ENCODE results near the gene PLBD2. TPM values are rescaled to one million over a fixed set of nuclear protein-coding genes. Genes with fewer than 3 reads are reported as not detected.

PLBD2 gene
- total RNA-seq, 1 donor from 2014 or later = 37.8 TPM

DNA sequence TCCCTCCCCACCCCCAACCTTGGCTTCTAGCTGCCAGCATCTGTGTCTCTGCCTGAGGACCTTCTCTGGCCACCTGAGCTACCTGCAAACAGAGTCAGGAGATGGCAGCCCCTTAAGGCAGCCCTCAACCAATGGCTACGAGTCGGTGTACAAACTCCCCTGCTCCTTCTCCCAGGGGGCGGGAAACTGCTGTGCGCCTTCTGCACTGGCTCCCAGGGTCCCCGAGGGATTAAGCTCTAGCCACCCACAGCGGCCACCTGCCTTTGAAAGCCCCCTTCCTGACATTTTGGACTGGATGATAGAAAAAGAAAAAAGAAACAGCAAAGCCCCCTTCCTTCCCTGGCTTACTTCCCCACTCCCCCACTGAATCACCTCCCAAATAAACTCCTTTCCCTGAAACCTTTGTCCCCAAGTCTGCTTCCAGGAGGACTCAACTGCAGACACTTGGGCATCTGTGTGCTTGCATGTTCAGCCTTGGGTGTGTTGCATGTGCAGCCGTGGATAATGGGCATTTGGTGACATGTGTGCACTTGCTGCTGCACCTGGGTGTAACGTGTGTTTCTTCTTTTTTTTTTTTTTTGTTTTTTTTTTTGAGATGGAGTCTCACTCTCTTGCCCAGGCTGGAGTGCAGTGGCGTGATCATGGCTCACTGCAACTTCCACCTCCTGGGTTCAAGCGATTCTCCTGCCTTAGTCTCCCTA, 39.3 kb downstream of the PLBD2 start:
- no peak overlapping the region for H3K27ac Mint-ChIP-seq
- DNase-seq (ENCODE audit: low spot score in 2 of 2, unreplicated experiment in 2 of 2) = no peak

DNA sequence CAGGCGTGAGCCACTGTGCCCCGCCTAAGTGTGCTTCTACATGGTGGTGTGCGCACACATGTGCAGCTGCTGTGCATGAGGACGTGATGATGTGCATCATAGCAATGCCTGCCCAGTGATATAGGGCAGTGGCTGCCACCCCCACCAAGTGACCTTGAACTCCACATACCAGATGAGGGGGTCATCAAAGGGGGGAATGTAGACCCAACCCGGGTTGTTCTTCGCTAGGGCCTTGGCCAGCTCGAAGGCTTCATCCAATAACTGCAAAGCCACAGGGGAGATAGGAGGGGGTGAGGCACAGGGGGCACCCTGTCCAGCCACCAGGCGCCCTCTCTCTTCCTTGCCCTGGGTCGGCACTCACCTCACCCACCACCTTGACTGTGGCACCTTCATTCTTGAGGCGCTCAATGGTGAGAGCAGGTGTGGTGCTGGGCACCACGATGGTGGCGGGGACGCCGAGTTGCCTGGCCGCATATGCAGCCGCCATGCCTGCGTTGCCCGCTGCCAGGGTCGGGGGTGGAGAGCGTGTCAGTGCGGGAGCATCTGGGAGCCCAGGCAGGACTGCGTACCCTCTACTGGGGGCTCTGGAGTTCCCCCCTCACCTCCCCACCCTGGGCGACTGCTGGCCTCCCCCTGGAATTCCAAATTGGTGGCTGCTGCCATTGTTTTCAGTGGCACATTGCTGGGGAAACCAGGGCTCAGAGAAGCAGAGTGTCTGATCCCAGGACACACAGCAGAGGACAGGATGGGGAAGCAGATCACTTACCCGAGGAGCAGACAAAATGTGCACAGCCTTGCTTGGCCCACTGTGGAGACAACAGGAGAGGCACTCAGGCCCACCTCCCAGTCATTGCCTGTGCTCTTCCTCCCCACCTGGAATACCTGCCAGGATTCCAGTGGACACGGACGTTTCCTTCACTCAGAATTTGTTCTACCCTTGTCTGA, 40.2 kb downstream of the PLBD2 start:
- Mint-ChIP-seq H3K4me1 (no peaks in the 10 kb centered on the region), H3K27me3 (ENCODE audit: low read depth) (peaks cover 15% of the 10 kb centered on the region), H3K27ac (no peak overlapping the region), H3K9me3 (peaks cover under 1% of the 10 kb centered on the region), H3K4me3 (no peak overlapping the region), H3K36me3 (no peaks in the 10 kb centered on the region)
- no peak for DNase-seq (ENCODE audit: low spot score in 2 of 2, unreplicated experiment in 2 of 2)
- TF ChIP-seq, protein P1, sequence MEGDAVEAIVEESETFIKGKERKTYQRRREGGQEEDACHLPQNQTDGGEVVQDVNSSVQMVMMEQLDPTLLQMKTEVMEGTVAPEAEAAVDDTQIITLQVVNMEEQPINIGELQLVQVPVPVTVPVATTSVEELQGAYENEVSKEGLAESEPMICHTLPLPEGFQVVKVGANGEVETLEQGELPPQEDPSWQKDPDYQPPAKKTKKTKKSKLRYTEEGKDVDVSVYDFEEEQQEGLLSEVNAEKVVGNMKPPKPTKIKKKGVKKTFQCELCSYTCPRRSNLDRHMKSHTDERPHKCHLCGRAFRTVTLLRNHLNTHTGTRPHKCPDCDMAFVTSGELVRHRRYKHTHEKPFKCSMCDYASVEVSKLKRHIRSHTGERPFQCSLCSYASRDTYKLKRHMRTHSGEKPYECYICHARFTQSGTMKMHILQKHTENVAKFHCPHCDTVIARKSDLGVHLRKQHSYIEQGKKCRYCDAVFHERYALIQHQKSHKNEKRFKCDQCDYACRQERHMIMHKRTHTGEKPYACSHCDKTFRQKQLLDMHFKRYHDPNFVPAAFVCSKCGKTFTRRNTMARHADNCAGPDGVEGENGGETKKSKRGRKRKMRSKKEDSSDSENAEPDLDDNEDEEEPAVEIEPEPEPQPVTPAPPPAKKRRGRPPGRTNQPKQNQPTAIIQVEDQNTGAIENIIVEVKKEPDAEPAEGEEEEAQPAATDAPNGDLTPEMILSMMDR (IDR thresholded peaks at IDR 0.05; ENCODE audit: unreplicated experiment) = no peak

More for the DNA sequence above, 39.3 kb downstream of the PLBD2 start:
- no peaks in the 10 kb centered on the region for H3K36me3 Mint-ChIP-seq
- no peak overlapping the region for H3K4me3 Mint-ChIP-seq
- H3K9me3 Mint-ChIP-seq = peaks cover 4% of the 10 kb centered on the region
- H3K27me3 Mint-ChIP-seq (ENCODE audit: low read depth) = peaks cover 15% of the 10 kb centered on the region
- TF ChIP-seq, protein P1 (IDR thresholded peaks at IDR 0.05; ENCODE audit: unreplicated experiment) = no peak
- H3K4me1 Mint-ChIP-seq = no peaks in the 10 kb centered on the region

DNA sequence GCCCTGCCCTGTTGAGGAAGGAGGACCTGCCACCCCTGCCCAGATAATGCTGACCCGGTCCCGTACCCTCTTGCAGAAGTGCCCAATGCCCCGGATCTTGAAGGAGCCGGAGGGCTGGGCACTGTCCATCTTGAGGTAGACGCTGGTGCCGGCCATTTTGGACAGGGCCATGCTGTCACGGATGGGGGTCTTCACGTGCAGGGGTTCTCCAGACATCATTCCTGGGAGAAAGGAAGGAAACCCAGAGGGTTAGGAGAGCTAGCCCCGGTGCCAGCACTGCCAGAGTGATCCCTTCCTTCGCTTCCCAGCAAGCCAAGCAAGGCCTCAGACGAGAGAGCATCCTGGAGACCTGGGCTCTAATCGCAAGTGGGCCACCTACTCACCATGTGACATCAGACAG, 41.1 kb downstream of the PLBD2 start:
- TF ChIP-seq, protein P1 (IDR thresholded peaks at IDR 0.05; ENCODE audit: unreplicated experiment) = no peak
- Mint-ChIP-seq H3K9me3 (no peaks in the 10 kb centered on the region), H3K4me3 (no peak overlapping the region), H3K4me1 (peaks cover 2% of the 10 kb centered on the region), H3K27ac (no peak overlapping the region), H3K36me3 (no peaks in the 10 kb centered on the region), H3K27me3 (ENCODE audit: low read depth) (peaks cover 15% of the 10 kb centered on the region)
- no peak for DNase-seq (ENCODE audit: low spot score in 2 of 2, unreplicated experiment in 2 of 2)

DNA sequence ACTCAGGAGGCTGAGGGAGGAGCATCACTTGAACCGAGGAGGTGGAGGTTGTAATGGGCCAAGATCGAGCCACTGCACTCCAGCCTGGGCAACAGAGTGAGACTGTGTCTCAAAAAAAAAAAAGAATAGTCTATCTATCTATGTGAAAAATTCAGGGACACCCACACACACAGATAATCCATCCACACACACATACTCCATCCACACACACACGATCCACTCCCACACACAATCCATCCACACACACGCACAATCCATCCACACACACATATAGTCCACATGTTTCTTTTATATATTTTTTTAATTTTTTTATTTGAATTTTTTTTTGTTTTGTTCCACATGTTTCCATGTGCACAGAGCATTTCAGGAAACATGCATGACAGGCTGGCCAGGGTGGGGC, 42.0 kb downstream of the PLBD2 start:
- DNase-seq (ENCODE audit: low spot score in 2 of 2, unreplicated experiment in 2 of 2) = no peak
- peaks cover 2% of the 10 kb centered on the region for H3K4me1 Mint-ChIP-seq

More for the DNA sequence above, 42.0 kb downstream of the PLBD2 start:
- TF ChIP-seq, protein P1 (IDR thresholded peaks at IDR 0.05; ENCODE audit: unreplicated experiment) = no peak
- Mint-ChIP-seq H3K4me3 (no peak overlapping the region), H3K9me3 (no peaks in the 10 kb centered on the region), H3K27ac (no peak overlapping the region), H3K36me3 (no peaks in the 10 kb centered on the region), H3K27me3 (ENCODE audit: low read depth) (peaks cover 15% of the 10 kb centered on the region)

Measured in mesothelial cell of epicardium (in vitro differentiated cells).